ENCODE data around the gene PANX3.

Gene PANX3

GRCh38 chr11:124669193-124669592 is 58.0 kb downstream of the PANX3 start:
- DNase-seq (ENCODE audit: low read depth), result no peak
- H3K4me3 ChIP-seq (ENCODE audit: low read length), result no peak overlapping the region
- TF ChIP-seq CTCF (conservative IDR thresholded peaks at IDR 0.05; ENCODE audit: low read depth, low read length), result peak; percentile 75

All from retinal pigment epithelial cell (primary cell).